ENCODE results near the gene CASTOR1.

Gene CASTOR1

GRCh38 chr22:30244066-30244465, 45.2 kb downstream of the CASTOR1 start:
- no peak for DNase-seq

DNA sequence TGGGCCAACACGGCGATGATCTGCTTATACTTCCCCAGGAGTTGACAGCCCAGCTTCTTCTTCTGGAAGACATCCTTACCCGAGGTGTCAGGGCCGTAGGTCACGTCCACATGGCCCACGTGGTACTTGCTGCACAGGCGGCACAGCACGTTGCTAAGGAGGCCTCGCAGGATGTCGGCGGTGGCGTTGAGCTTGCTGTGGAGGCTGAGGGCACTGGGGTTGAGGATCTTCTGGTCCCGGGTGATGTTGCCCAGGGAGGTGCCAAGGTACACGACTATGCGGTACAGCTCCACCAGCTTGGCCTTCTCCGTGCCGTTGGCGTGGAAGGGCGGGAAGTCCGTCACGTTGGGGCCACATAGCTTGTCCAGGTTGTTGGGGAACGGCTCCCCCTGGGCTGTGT, 45.6 kb downstream of the CASTOR1 start:
- DNase-seq: no peak

- DNase-seq: no peak
These were observed 47.5 kb downstream of the CASTOR1 start for GRCh38 chr22:30241576-30242371.

GRCh38 chr22:30240541-30241417, 48.5 kb downstream of the CASTOR1 start:
- no peak for DNase-seq

GRCh38 chr22:30239488-30240405, 49.6 kb downstream of the CASTOR1 start:
- no peak for DNase-seq

DNA sequence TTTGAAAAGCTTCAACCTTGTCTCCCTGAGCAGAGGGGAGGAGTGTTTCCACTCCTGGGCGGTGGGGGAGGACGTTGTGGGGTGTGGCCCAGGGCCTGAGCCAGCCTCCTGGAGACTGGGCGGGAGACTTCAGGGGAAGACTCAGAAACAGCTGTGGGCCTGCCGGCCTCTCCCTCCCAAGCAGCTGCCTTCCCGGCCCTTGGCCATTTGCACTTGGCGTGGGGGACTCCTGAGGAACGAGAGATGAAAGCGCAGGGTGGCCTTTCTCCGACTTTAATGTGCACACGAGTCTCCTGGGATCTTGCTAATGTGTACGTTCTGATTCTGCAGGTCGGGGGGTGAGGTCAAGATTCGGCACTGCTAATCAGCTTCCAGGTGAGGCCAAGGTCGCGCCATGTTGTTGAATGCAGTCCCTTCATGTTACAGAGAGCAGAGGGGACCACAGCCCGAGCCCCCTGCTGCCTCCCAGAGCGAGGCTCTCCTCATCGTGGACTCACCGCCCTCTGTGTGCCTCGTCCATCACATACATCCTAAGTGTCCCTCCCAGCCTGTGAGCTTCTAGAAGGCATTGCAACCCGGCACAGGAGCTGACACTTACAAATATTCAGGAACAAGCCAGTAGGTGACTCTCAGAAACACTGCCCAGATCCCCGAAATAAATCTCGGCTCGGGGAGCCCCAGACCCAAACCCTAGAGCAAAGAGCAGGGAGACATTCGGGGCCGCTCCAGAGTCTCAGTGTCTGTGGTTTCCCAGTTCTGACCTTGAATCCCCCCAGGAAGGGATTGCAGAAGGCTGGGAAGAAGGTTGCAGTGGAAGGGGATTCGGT, 50.4 kb downstream of the CASTOR1 start:
- DNase-seq: peak; percentile 71

GRCh38 chr22:30238136-30238535, 51.2 kb downstream of the CASTOR1 start:
- DNase-seq: no peak

DNA sequence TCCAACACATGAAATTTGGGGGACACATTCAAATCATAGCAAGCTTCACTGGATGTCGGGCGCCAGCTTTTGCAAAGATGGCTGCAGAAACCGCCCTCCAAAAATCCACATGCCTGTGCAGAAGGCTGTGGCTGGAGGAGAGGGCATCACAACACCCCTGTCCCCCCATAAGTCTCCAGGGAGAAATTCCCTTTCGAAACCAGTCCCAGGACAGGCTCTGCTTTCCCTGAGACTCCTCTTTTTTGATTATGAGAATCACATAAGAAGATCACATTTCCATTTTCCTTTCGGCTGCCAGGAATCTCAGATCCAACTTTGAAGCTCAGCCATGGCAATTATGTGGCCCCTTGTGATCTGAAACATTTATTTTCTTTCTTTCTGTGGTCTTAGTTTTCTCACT, 52.4 kb downstream of the CASTOR1 start:
- DNase-seq: no peak

GRCh38 chr22:30235687-30236170, 53.6 kb downstream of the CASTOR1 start:
- DNase-seq: peak; percentile 97
